ENCODE measurements around the gene CCDC86.

GRCh38 chr11:60795291-60795690 is 46.6 kb upstream of the CCDC86 start:
- TF ChIP-seq CTCF (IDR thresholded peaks at IDR 0.05): no peak
- no peak for TF ChIP-seq MAX (CRISPR knock-in tag; IDR thresholded peaks at IDR 0.05)
- no peak for TF ChIP-seq CBFB (CRISPR knock-in tag; IDR thresholded peaks at IDR 0.05; ENCODE audit: low read depth)
- no peak for TF ChIP-seq FOXJ3 (CRISPR knock-in tag; IDR thresholded peaks at IDR 0.05; ENCODE audit: borderline replicate concordance)
- no peak for TF ChIP-seq ESRRA (CRISPR knock-in tag; IDR thresholded peaks at IDR 0.05; ENCODE audit: borderline replicate concordance)
- TF ChIP-seq, protein P1, sequence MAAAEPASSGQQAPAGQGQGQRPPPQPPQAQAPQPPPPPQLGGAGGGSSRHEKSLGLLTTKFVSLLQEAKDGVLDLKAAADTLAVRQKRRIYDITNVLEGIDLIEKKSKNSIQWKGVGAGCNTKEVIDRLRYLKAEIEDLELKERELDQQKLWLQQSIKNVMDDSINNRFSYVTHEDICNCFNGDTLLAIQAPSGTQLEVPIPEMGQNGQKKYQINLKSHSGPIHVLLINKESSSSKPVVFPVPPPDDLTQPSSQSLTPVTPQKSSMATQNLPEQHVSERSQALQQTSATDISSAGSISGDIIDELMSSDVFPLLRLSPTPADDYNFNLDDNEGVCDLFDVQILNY (CRISPR knock-in tag; IDR thresholded peaks at IDR 0.05): no peak
- no peak for TF ChIP-seq TP53 (CRISPR knock-in tag; IDR thresholded peaks at IDR 0.05)
- no peak for TF ChIP-seq GTF2I (CRISPR knock-in tag; conservative IDR thresholded peaks at IDR 0.05)
